Measurements from ENCODE around the gene PAK1. TPM values are rescaled to one million over a fixed set of nuclear protein-coding genes. Genes with fewer than 3 reads are reported as not detected.
A peak's percentile ranks its signal among the peaks of the same experiment; 100 is the strongest.

Gene PAK1
- total and polyA plus RNA-seq, 2 donors (not counting 3 experiments of a cell fraction or from before 2014, with no cell fraction given) = 5.6 to 12.9 TPM

- Histone ChIP-seq H3K27me3 (ENCODE audit: control insufficient read depth in 2 of 2, insufficient read depth in 2 of 2, low read length in 2 of 2) (peaks cover 19 to 36% of the 10 kb centered on the region in 2 experiments), H3K9ac (replicated peaks; ENCODE audit: extremely low read depth, insufficient read depth, low read length) (no peak overlapping the region), H3K4me3 (replicated peaks in 1 of 3; ENCODE audit: insufficient read depth in 1 of 3, low read depth in 1 of 3, low read length in 3 of 3) (no peak overlapping the region), H3K27ac (ENCODE audit: insufficient read depth, low read depth, low read length) (no peak overlapping the region), H3K79me2 (ENCODE audit: control insufficient read depth, insufficient read depth, low read length) (no peaks in the 10 kb centered on the region), H3K36me3 (ENCODE audit: control insufficient read depth in 2 of 2, extremely low read depth in 1 of 2, insufficient read depth in 2 of 2, low read length in 2 of 2) (no peaks in the 10 kb centered on the region), H3K4me1 (ENCODE audit: control insufficient read depth, extremely low read depth, insufficient read depth, low read length) (peaks cover 3% of the 10 kb centered on the region), H3K9me1 (replicated peaks; ENCODE audit: control insufficient read depth, extremely low read depth, insufficient read depth, low read length) (no peaks in the 10 kb centered on the region), H4K20me1 (replicated peaks; ENCODE audit: control insufficient read depth, extremely low read depth, insufficient read depth, low read length) (no peaks in the 10 kb centered on the region), H3K4me2 (ENCODE audit: insufficient read depth, low read length) (no peak overlapping the region), H2AFZ (ENCODE audit: low read depth, low read length) (no peak overlapping the region), H3K9me3 (replicated peaks; ENCODE audit: control insufficient read depth, insufficient read depth, low read length) (no peaks in the 10 kb centered on the region)
- no TSS peak for BruUV-seq (replicated peaks)
- POLR2A ChIA-PET = no interaction called here
- DNase-seq (ENCODE audit: low read depth, low spot score) (no peak), FAIRE-seq (no peak)
- dilution Hi-C loops (cut with MboI; ENCODE audit: extremely low pct_ligation_motif_present, low sequenced_read_pairs) = no loop called here
- CTCF ChIA-PET = interaction anchor here (1.0 to 1.6 kb wide), 4 partner anchors 73 to 280 kb away, joined by 4 to 14 read pairs (median 4); no protein-coding TSS in a partner anchor
- no peak for TF ChIP-seq MYC (IDR thresholded peaks at IDR 0.05; ENCODE audit: low read depth, low read length)
- intact Hi-C loops (cut with micrococcal nuclease) = loop anchor here (10.0 kb wide), 1 partner anchor 280 kb away; no protein-coding TSS in a partner anchor
Measured at GRCh38 chr11:77475206-77475605, 1.3 kb upstream of the PAK1 start.

GRCh38 chr11:77474684-77475060 is 778 bp upstream of the PAK1 start:
- Histone ChIP-seq H2AFZ (ENCODE audit: low read depth, low read length) (peak overlapping the region; percentile 17), H3K4me2 (ENCODE audit: insufficient read depth, low read length) (peak overlapping the region; percentile 56), H3K79me2 (ENCODE audit: control insufficient read depth, insufficient read depth, low read length) (no peaks in the 10 kb centered on the region), H4K20me1 (replicated peaks; ENCODE audit: control insufficient read depth, extremely low read depth, insufficient read depth, low read length) (no peaks in the 10 kb centered on the region), H3K9ac (replicated peaks; ENCODE audit: extremely low read depth, insufficient read depth, low read length) (no peak overlapping the region), H3K36me3 (ENCODE audit: control insufficient read depth in 2 of 2, extremely low read depth in 1 of 2, insufficient read depth in 2 of 2, low read length in 2 of 2) (no peaks in the 10 kb centered on the region), H3K9me1 (replicated peaks; ENCODE audit: control insufficient read depth, extremely low read depth, insufficient read depth, low read length) (no peaks in the 10 kb centered on the region), H3K4me3 (replicated peaks in 1 of 3; ENCODE audit: insufficient read depth in 1 of 3, low read depth in 1 of 3, low read length in 3 of 3) (no peak overlapping the region), H3K27me3 (ENCODE audit: control insufficient read depth in 2 of 2, insufficient read depth in 2 of 2, low read length in 2 of 2) (peaks cover 19 to 40% of the 10 kb centered on the region in 2 experiments), H3K9me3 (replicated peaks; ENCODE audit: control insufficient read depth, insufficient read depth, low read length) (no peaks in the 10 kb centered on the region), H3K4me1 (ENCODE audit: control insufficient read depth, extremely low read depth, insufficient read depth, low read length) (peaks cover 3% of the 10 kb centered on the region), H3K27ac (ENCODE audit: insufficient read depth, low read depth, low read length) (no peak overlapping the region)
- FAIRE-seq = no peak
- dilution Hi-C loops (cut with MboI; ENCODE audit: extremely low pct_ligation_motif_present, low sequenced_read_pairs) = no loop called here
- ChIA-PET CTCF (interaction anchor here (1.0 to 1.6 kb wide), 4 partner anchors 74 to 279 kb away, joined by 4 to 14 read pairs (median 4); no protein-coding TSS in a partner anchor), POLR2A (no interaction called here)
- TF ChIP-seq POLR2A (IDR thresholded peaks at IDR 0.05; ENCODE audit: low read depth, low read length) = no peak
- TF ChIP-seq JUN (IDR thresholded peaks at IDR 0.05; ENCODE audit: borderline replicate concordance, insufficient read depth, insufficient read length, low read depth) = no peak
- no peak for TF ChIP-seq EZH2 (IDR thresholded peaks at IDR 0.05; ENCODE audit: borderline replicate concordance, low read depth, low read length, severe bottlenecking)
- no peak for TF ChIP-seq POLR2AphosphoS5 (IDR thresholded peaks at IDR 0.05; ENCODE audit: insufficient read depth, low read depth, low read length)
- TF ChIP-seq CTCF (IDR thresholded peaks at IDR 0.05; ENCODE audit: extremely low read depth in 1 of 2, insufficient read depth in 1 of 2, low read depth in 1 of 2, low read length in 2 of 2) = no peak
- TF ChIP-seq MYC (IDR thresholded peaks at IDR 0.05; ENCODE audit: low read depth, low read length) = no peak
- intact Hi-C loops (cut with micrococcal nuclease) = loop anchor here (5.0 to 10.0 kb wide), 3 partner anchors 67 to 280 kb away; no protein-coding TSS in a partner anchor
- TSS peak; percentile 52 for BruUV-seq (replicated peaks)
- DNase-seq (ENCODE audit: low read depth, low spot score) = no peak

Measured in endothelial cell of umbilical vein (primary cell).